CMK (cell line): ENCODE data around the gene DUSP6.

ENCODE experiments used
- DNase-seq: peaks from one replicate; pipeline ENCODE4 v3.0.0-alpha.2; 2010; ENCODE audit warnings: low read depth

DUSP6 gene

DNA sequence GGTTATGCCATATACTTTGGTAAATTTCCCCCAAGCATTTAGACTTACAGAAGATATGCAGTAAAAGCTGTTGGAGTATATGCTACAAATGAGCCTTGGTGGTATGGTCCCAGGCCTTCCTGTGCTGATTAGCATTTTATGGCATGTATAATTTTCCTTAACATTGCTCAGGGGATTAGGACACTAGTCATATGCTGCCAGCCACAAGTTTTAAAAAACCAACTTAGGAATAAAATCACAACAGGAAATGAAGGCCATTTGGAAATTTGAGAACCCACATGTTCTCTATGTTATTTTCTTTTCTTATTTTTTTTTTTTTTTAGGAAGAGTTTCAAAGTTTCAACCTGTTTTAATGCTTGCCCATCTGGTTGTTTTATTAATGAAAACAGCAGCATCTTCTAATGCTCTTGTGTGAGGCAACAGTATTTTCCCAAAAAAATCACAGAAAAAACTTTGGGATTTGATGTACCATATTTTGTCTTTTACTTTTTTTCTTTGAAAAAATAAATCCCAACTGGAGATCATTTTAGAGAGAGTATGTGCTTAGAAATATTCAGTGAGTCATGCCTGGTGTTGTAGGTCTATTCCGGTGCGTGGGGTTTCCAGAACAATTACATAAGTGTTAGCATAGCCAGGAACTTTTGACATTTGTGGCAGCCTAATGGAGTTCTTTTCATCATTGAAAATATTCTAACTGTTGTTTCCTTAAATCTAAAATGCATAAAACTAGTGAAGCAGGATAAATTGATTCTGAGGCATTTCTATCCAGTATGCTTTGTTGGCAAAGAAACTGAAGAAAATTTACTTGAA lies 21.7 kb upstream of the DUSP6 start:
- no peak for DNase-seq

DNA sequence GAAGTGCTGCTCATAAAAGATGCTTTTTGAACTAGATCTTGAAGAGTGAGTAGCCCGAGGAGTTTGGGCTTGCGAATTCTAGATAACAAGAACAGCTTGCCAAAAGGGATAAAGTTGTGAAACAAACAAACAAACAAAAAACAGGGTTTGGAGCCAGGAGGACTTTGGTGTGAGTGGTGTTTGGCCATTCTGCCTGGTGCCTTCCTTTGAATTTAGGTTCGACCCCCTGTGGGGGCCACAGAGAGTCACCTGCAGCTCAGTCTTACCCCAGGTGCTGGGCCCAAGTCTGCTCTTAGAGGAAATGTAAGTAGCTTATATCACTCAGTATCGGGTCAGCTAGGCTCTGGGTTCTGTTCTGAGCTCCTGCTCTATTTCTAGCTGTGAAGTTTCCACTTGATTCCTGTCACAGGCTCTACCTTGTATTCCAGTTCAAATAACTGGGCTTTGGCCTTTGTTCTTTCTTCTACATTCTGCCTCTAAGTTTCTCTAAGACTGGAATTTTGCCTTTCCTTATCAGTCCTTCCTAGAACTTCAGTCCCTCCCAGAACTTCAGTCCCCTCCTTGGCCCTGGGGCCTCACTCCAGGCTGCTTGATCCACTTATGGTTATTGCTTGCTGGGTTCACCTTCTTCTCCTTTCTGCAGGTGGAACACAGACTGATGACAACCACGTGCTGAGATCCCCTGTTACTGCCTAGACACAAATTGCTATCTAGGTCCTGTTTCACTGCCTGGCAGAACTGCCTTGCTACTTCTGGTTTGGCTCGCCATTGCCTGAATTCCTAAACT lies 20.5 kb upstream of the DUSP6 start:
- DNase-seq = no peak

DNA sequence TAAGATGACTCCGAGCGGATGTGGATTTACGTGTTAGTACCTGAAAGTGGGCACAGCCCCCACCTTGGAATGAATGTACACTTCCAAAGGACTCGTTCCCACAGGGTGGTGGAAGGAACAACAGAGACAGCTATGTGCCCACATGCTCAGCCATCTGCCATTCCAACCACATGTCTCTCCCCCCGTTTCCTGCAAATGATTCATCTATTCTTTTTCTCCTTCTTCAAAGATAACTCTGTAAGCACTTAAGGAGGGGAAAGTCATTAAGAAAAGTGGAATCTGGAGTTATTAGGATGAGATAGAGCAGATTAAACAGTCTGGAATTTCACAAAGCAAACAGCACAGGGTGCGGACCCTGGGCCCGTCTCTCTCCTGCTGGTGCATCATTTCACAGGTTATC lies 18.5 kb upstream of the DUSP6 start:
- no peak for DNase-seq

DNA sequence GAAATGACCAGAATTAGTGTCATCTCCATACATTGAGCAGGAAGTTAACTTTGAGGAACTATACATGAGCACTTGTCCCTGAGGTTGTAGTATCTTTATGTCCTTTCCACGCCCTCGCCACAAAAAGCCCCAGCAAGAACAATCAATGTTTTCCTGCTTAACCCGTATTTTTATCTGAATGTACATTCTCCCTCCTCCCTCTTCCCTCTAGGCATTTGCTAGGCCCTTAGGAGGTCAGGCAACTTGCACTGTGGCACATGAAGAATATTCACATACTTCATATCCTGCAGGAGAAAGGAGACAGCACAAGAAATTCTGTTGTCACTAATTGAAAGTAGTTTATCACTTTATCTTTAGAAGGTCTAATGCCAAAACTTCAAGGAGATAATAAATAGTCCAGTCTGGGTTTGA lies 18.1 kb upstream of the DUSP6 start:
- no peak for DNase-seq

DNA sequence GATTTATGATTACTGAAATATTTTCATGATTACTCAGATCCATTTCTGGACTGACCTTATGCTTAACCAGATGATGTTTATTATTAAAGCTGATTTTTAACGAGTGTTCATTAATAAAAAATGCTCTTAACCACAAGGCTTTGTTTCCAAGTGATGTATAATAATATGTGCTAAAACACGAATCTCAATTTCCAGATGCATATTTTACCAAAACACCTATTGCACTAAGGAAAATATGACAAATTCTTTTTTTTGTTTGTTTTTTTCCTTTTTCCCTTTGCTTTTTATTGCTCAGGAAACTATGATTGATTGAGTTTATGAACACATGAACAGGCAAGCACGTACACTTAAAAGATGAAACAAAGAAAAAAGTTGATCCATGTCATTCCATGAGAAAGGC lies 16.9 kb upstream of the DUSP6 start:
- no peak for DNase-seq

DNA sequence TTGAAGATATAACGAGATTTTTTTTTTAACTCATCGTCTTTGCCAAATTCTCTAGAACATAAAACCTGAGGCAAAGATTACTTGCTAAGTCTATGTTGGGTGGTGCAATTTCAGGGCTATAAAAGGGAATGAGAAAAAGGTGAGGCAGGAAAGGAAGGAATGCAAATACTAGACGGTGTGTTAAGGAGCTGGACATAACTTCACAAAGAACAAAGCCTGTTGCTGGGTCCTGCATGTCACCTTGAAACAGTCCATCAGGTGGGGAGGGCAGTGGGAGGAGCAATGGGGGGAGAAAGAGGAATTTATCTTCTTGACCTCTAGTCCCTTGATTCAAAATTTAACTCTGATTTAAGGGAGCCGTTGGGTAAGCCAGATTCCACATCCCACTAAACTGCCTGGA lies 16.1 kb upstream of the DUSP6 start:
- no peak for DNase-seq

DNA sequence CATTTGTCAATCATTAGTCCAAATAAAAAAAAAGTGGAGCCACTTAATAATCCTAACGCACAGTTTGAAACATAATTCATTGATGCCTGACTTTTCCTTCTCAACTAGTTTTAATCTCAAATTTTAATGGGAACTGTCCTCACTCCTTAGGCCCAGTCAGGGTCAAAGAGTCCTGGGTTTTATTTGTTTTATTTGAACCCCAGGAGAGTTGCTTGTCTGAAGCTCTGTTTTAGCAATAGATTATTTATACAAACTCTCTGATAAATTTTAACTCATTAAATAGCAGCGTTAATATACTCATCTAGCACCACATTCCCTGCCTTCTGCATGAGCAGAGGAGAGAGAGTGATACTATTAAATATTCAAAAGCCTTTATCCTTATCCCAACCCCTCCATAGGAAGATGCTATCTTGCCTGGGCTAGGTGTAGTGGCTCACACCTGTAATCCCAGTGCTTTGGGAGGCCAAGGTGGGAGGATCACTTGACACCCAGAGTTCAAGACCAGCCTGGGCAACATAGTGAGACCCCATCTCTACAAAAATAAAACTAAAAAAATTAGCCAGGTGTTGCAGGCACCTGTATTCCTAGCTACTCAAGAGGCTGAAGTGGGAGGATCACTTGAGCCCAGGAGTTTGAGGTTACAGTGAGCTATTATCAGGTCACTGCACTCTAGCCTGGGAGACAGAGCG lies 14.5 kb upstream of the DUSP6 start:
- DNase-seq = no peak

DNA sequence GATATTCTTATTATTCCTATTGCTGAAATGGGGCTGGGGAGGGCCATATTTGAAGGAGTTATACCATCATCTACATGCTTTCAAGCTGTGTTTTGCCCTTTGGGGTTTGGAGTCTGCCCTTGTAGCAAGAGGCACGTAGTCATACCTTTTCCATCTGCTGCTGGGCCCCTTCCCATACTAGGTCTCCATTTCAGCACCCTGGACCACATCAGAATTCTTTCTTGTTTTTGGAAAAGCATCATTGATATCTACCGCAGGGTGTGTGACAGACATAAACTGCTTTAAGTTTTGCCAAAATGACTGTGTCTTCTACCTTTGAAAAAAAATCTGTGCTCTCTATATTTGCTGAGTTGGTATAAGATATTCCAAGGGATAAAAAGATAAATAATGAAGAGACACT lies 12.3 kb upstream of the DUSP6 start:
- no peak for DNase-seq

DNA sequence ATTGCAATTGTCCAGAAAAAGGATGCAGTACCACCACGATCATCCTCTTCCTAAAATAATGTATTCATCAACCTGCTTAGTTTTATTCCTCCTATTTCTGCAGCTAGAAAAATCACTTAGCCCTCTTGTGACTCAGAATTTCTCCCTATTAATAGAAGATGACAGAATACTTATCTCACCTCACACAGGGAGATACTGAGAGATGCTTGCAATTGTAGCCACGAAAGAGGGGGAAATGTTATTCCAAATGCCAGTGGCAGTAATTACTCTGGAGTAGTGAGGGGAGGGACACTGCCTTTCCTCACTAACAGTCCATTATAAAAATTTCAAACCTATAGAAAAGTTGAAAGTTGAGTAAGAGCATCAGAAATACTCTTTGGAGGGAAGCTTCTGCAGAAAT lies 11.8 kb upstream of the DUSP6 start:
- DNase-seq = no peak

DNA sequence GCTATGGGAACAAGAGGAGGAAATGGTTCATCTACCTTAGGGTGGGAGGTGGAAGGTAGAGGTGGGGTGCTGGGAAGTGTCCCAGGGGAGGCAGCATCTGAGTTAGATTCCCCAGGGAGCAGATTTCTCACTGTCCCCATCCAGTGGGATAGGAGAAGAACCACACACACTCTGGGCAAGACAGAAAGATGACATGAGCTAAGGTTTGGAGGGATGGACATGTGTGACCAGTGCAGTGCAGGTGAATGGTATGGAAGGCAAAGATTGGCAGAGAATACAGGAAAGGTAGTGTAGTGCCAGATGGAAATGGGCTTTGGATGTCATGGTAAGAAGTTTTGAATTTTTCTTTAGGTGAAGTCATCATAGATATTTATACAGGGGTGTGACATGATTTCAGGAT lies 11.3 kb upstream of the DUSP6 start:
- no peak for DNase-seq

DNA sequence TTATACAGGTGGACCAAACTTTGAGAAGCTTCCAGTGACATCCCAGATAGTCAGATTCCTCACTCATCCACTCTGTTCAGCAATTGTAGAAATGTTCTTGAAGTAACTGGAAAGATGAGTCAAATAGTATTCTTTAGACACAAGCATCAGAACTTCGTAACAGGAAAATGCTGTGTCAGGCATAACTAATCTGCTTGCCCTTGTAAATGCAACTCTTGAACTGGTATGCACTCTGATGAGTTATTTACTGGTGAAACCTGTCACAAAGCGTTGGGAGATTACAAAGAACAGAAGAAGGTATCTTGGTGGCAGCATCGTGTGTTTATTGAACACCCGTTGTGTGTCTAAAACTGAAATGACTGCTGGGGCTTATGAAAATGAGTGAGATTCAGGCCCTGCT lies 10.8 kb upstream of the DUSP6 start:
- no peak for DNase-seq

DNA sequence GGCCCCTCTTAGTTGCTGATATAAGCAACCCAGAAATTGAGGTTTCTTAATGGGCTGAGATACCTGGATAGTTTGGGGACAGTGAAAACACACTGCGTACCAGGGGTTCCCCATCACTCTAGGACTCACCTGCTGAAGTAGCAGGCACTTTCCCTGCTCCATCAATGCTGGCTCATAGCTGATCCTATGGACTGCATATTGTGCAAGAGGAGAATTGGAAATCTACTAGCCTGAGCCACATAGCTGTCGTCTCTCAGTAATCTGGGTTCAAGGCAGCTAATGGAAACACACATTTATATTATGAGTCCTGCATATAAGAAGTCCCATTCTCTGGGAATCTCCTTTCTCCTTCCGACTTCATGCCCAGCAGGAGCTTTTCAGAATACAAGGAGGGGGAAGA lies 7.3 kb upstream of the DUSP6 start:
- no peak for DNase-seq

DNA sequence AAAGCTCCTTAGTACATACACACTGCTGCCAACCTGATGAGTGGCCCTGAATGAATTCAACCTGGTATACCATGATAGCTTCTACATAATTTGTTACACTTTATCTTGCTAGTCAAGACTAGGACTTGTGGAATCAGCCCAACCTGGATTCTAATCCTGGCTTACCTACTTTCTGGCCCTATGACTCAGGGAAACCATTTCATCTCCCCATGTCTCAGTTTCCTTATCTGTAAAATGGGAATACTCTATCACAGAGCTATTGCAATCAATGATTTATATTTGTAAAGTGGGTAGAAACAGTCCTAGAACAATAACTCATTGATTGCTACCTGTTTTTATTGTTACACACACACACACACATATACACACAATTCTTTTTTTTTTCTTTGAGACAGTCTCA lies 6.5 kb upstream of the DUSP6 start:
- no peak for DNase-seq

DNA sequence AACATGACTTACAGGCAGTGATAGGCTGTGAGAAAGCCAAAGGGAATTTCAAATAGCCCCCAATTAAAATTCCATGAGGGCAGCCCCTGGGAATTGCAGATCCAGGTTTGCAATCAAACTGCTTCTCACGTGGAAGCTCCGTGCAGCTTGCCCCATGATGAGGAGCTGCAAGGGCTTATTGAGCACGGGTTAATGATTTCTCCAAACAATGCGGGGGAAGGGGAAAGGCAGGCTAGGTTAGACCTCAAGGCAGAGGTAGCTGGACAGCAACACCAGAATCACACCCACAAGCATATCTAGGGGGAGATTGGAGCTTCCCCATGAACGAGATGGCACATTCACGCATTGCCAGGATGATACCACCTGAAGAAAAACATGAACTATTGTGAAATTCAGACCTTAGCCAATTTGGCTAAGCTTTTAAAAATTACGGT lies 5.0 kb upstream of the DUSP6 start:
- no peak for DNase-seq

DNA sequence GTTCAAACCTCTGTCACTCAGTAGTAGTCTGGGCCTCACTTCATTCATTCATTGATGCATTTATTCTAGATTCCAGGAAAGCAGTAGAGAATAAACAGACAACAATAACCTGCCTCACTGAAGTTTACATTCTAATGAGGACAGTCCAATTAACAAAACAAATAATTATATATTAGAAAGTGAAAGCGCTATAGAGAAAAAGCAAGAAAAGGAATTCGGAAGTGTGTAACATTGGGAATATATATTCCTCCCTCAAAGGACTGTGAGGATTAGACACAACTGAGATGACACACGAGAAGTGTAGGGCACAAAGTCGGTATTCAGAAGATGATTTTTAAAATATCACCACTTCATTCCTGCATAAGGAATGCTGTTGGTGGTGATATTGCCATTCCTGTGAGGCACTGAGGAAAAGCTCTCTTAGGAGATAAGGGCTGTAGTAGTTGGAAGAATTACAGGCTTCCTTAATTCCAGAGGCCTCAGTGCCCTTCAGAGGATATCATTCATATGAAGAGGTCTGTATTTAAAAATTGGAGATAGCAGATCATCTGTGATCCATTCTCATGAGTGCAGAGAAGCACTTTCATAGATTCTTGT lies 3.9 kb upstream of the DUSP6 start:
- no peak for DNase-seq

DNA sequence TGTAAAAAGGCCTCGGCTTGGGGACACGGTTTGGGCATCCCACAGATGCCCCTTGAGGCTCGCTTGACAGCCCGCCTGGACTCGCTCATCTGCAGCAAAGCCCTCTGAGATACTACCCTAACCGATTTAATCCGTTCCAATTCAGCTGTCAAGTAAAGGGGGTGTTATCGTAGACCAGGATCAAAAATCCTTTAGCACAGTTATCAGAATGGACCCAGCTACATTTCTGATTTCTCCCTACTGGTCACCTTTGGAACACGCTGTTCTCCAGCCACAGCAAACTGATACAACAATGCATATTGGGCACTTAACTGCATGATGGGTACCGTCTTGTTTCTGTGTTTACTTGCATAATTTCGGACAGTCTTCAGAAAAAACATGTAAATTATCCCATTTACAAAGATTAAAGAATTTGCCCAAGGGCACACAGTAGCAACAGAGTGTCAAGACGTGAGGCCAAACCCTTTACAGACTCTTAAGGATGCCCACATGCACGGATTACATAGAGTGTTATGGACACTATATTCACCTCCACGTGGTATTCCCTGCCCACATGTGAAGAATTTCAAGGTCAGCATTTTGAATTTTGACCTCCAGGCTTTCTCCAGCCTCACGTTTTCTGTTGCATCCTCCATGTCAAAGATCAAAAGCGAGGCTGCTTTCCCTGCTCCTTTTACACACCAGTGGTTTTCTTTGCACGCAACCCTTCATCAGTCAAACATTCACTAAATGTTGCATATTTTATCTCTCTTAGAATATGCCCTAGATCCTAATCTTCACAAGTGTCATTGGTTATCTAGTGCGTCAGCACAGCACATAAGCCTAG lies 3.2 kb upstream of the DUSP6 start:
- DNase-seq = no peak

DNA sequence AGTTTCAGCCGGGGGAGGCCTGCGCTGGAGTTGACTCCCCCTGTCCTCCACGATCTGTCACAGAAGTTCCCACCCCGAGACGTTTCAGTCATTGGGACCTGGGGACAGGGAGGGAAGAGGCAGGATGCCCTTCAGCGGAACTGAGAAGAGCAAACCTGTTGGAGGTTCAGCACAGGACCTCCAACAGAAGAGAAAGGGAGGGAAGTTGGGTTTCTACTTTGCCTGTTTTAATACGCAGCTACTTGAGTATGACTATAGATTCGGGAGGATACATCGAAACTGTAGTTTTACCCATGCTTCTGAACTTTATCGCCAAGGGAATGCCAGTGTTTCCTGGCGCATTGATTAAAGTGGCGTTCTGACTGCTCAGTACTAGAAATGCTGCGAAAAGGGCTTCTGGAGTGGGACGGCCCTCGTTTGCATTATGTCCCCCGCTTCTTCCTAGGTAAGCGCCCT lies 2.3 kb upstream of the DUSP6 start:
- DNase-seq = no peak

DNA sequence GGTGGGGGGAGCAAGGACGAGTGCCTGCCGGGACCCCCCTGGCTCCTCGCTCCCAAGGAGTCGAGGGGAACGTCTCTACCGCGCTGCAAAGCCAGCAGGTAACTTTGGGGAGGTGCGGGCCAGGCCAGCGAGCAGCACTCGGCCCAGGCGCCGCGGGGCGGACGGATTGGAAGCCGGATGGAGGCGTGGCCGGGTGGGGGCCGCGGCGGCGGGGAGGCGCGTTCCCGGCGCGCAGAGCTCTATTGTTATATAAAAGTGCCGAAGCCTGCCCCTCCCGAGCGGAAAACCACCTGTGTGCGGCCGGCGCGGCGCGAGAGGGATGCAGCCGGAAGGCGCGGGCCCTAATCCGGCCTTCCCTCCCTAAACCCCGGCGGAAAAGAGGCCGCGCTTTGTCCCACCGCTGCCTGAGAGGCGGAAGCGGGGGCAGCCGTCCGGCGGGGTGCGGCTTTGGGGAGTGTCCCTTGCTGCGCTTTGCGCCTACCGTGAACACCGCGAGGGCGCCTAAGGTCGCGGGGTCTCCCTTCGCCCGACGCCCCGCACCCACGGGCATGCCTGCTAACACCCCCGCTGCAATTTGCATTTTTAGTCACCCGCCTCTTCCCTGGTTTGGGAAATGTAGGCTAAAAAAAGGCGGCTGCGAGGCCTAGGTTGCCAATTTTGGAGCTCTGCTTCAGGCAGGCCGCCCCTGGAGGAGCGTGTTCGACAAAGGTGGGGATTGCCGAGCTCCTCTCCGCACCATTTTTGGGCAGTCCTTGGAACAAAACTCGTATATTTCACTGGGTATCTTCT lies 1.7 kb upstream of the DUSP6 start:
- DNase-seq = no peak

DNA sequence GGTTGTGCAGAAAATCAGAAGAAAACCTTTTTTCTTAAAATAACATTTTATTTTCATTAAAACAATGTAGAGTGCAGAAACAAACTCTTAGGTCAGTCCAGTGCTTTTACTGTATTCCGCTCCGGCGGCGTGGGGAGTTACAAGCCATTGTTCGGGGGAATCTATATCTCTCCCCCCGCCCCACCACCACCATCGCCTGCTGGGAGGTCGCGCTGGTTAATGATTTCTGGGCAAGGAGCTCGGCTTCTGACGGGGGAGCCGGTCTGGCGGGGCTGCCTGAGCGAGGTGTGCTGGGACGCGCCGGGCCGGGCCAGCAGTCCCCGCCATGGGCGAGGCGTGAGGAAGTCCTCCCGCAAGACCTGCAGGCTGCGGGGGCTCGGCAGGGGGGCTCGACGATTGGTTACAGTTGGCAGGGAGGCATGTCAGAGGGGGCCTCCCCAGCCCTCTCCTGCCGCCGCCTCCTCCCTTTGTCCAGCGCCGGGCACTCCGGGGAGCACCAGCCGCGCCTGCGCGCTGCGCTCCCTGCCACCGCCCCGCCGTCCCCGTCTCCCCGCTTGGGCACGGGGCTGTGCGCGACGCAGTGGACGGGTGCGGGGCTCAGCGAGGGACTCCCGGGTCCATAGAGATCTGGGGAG lies 1.0 kb upstream of the DUSP6 start:
- no peak for DNase-seq

DNA sequence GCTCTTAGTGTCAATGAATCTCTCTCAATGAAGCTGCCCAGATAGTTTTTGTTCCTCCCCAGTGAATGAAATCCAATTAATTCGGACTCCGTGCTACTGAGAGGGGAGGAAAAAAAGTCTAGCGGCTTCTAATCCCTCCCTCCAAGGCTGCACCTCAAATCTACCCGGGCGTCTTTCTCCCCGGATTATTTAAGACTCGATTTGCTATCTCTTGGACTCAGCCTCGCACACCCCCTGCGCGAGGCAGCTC lies 134 bp downstream of the DUSP6 start:
- DNase-seq = no peak
